Peyer's patch (tissue), 4 donors: ENCODE measurements around the gene ARPC5L. TPM values are rescaled to one million over a fixed set of nuclear protein-coding genes. Genes with fewer than 3 reads are reported as not detected.

Experiments
- DNase-seq, 3 donors: peaks; one replicate each; pipeline ENCODE4 v3.0.0-alpha.2; 2017 to 2019
- H3K27ac ChIP-seq, 4 donors: fragments of 200-600 bp; sonication (generic); one replicate each; pipeline ENCODE4 v1.5.1; 2016 to 2019
- H3K27me3 ChIP-seq, 2 donors: fragments of 200-600 bp; sonication (generic); one replicate each; pipeline ENCODE4 v1.5.1; 2019
- H3K36me3 ChIP-seq, 3 donors: fragments of 200-600 bp; sonication (generic); one replicate each; pipeline ENCODE4 v1.5.1; 2016 to 2019
- H3K4me1 ChIP-seq, 4 donors: fragments of 200-600 bp; sonication (generic); one replicate each; pipeline ENCODE4 v1.5.1; 2016 to 2019
- H3K4me3 ChIP-seq, 4 donors: fragments of 200-600 bp; sonication (generic); 1 replicate in 3 of 4; 2 replicates in 1 of 4; pipeline ENCODE4 v1.5.1; 2016 to 2019; ENCODE audit warnings: mild to moderate bottlenecking in 1 of 4
- H3K9me3 ChIP-seq, 4 donors: fragments of 200-600 bp; sonication (generic); one replicate each; pipeline ENCODE4 v1.5.1; 2016 to 2019; ENCODE audit warnings: mild to moderate bottlenecking in 1 of 4
- POLR2A ChIP-seq, 2 donors: fragments of 450-650 bp; IDR thresholded peaks; one replicate each; pipeline ENCODE4 v1.5.1; 2017; ENCODE audit warnings: antibody characterized with exemption in 2 of 2, mild to moderate bottlenecking in 2 of 2, moderate library complexity in 2 of 2
- total RNA-seq, 4 donors: library from RNA; depleted of rRNA; stranded (reverse); fragments of >200 nt; gene quantifications; one replicate each; pipeline ENCODE4 v1.1.0, GENCODE V29; 2016
- TF ChIP-seq, protein P1 (sequence below), 6 experiments: fragments of 450-650 bp in 4 of 6; fragments of 200-600 bp in 2 of 6; sonication (generic) in 1 of 6; IDR thresholded peaks; one replicate each; pipeline ENCODE4 v1.5.1; 2017 to 2019; ENCODE audit warnings: antibody characterized with exemption in 6 of 6, mild to moderate bottlenecking in 3 of 6, moderate library complexity in 1 of 6

The ARPC5L gene
- total RNA-seq, 4 donors from 2014 or later, result 15.7 to 23.5 (median 18.0) TPM

DNA sequence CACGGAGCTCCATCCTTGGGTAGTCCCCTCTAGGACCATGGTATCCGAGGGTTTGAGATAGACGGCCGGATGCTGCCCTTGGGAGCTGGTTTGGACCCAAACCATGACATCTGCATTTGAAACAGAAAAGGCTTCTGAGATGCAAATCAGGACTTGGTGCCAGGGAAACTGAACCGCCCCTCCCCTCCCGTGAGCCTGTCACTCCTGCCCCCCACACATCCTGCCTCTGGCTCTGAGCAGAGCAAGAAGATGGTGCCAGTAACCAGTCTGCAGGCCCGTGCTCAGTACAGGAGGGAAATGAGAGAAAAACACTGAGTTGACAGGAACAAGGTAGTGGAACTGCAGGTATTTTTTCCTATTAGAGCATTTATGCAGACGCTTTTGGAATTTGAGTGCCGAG is 18.6 kb downstream of the ARPC5L start:
- Histone ChIP-seq H3K36me3 (peaks cover 0 to 86% (median 0%) of the 10 kb centered on the region in 3 donors), H3K27me3 (no peaks in the 10 kb centered on the region), H3K4me3 (no peak overlapping the region), H3K4me1 (no peaks in the 10 kb centered on the region), H3K9me3 (no peaks in the 10 kb centered on the region), H3K27ac (no peak overlapping the region)
- DNase-seq, result peak in 1 of 3 donors; percentile 28
- TF ChIP-seq, protein P1, sequence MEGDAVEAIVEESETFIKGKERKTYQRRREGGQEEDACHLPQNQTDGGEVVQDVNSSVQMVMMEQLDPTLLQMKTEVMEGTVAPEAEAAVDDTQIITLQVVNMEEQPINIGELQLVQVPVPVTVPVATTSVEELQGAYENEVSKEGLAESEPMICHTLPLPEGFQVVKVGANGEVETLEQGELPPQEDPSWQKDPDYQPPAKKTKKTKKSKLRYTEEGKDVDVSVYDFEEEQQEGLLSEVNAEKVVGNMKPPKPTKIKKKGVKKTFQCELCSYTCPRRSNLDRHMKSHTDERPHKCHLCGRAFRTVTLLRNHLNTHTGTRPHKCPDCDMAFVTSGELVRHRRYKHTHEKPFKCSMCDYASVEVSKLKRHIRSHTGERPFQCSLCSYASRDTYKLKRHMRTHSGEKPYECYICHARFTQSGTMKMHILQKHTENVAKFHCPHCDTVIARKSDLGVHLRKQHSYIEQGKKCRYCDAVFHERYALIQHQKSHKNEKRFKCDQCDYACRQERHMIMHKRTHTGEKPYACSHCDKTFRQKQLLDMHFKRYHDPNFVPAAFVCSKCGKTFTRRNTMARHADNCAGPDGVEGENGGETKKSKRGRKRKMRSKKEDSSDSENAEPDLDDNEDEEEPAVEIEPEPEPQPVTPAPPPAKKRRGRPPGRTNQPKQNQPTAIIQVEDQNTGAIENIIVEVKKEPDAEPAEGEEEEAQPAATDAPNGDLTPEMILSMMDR (IDR thresholded peaks at IDR 0.05), result no peak

DNA sequence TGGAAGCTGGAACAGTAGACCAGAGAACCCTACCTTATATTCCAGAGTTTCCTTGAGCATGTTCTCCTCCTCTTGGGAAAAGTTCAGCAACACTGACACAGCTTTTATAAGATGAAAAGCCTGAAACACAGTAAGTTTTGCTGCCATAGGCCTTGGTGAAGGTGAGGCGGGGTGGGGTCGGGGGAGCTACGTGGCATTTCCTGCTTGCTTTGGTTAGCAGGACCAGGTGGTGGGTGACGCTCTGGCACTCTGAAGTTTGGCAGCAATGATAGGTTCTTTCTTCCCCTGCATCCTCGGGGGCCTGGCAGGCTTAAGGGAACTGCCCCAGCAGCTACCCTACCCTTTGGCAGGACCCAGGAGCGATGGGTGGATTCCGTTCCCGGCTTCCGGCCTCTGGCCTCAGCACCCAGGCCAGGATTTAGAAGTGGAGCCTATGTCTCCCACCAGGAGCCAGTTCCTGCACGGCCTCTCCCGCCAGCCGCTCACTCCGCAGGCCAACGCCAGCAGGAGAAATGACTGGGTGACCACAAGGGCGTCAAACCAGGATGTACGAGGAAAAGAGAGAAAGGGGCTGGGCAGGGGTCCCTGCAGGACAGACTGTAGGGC is 19.3 kb downstream of the ARPC5L start:
- Histone ChIP-seq H3K27ac (no peak overlapping the region), H3K36me3 (peaks cover 0 to 86% (median 0%) of the 10 kb centered on the region in 3 donors), H3K27me3 (no peaks in the 10 kb centered on the region)

DNA sequence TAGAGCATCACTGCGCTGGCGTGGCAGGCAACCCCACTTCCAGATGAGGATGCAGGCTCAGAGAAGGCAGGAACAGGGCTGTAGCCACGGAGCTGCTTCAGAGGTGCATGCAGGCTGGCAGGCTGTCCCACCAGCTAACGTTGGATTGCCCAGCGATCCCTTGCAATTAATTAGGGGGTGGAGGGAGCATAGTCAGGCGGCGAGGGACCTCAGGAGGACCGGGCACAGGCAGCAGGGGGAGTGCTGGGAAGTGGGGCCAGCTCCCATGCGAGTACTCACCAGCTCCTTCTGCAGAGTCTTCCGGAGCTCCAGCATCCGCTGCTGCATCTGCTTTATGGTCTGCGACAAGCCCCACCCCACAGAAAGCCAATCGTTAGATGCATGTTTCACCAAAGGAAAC is 20.3 kb downstream of the ARPC5L start:
- H3K27ac ChIP-seq, result no peak overlapping the region
- no peak overlapping the region for H3K4me3 ChIP-seq
- TF ChIP-seq POLR2A (IDR thresholded peaks at IDR 0.05), result no peak
- TF ChIP-seq, protein P1 (IDR thresholded peaks at IDR 0.05), result no peak
- H3K9me3 ChIP-seq, result no peaks in the 10 kb centered on the region
- H3K36me3 ChIP-seq, result peaks cover 0 to 86% (median 0%) of the 10 kb centered on the region in 3 donors
- no peaks in the 10 kb centered on the region for H3K27me3 ChIP-seq
- H3K4me1 ChIP-seq, result no peaks in the 10 kb centered on the region
- no peak for DNase-seq

More for the DNA sequence above, 19.3 kb downstream of the ARPC5L start:
- H3K4me3 ChIP-seq, result no peak overlapping the region
- H3K4me1 ChIP-seq, result no peaks in the 10 kb centered on the region
- no peak for TF ChIP-seq POLR2A (IDR thresholded peaks at IDR 0.05)
- TF ChIP-seq, protein P1 (IDR thresholded peaks at IDR 0.05), result no peak
- DNase-seq, result no peak
- no peaks in the 10 kb centered on the region for H3K9me3 ChIP-seq

DNA sequence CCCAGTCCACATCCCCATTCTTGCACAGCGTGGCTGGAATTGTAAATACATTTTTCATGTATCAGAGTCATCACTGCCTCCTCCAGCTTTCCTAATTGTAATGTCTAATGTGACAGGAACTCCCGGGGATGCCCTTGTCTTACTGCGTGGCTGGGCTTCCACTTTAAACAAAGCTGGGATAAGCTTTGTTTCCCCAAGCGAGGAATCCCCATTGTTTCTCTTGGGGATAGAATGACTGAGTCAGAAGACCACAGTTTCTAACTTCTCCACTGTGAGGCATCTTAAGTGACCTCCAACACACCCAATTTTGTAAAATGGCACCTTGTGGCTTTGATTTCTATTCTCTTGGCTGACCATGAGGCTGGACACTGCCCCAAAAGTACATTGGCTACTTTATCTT is 22.4 kb downstream of the ARPC5L start:
- Histone ChIP-seq H3K4me1 (no peaks in the 10 kb centered on the region), H3K4me3 (no peak overlapping the region), H3K36me3 (peaks cover 0 to 88% (median 0%) of the 10 kb centered on the region in 3 donors), H3K27me3 (no peaks in the 10 kb centered on the region), H3K9me3 (no peaks in the 10 kb centered on the region), H3K27ac (no peak overlapping the region)
- TF ChIP-seq, protein P1 (IDR thresholded peaks at IDR 0.05), result no peak
- TF ChIP-seq POLR2A (IDR thresholded peaks at IDR 0.05), result no peak
- DNase-seq, result no peak

DNA sequence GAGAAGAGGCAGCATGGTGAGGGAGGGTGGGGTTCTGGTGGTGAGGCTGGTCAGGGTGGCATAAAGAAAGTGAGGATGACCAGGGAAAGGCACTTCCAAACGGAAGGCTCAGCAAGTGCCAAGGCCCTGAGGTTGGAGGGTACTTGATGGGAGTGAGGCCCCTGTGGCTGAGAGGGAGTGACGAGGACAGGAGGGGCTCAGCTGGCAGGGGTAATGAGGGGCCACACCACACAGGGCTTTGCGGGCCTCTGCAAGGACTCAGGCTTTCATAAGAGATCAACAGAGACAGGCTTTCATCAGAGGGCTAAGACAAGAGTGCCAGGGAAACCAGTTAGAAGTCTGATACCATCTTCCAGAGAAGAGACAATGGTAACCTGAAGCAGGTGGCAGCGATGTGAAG is 23.6 kb downstream of the ARPC5L start:
- H3K36me3 ChIP-seq, result peaks cover 0 to 88% (median 0%) of the 10 kb centered on the region in 3 donors
- no peak overlapping the region for H3K4me3 ChIP-seq
- DNase-seq, result no peak

More for the DNA sequence above, 23.6 kb downstream of the ARPC5L start:
- TF ChIP-seq, protein P1 (IDR thresholded peaks at IDR 0.05), result no peak
- no peak for TF ChIP-seq POLR2A (IDR thresholded peaks at IDR 0.05)
- no peaks in the 10 kb centered on the region for H3K9me3 ChIP-seq
- H3K27me3 ChIP-seq, result no peaks in the 10 kb centered on the region
- no peaks in the 10 kb centered on the region for H3K4me1 ChIP-seq
- H3K27ac ChIP-seq, result no peak overlapping the region
